ENCODE measurements around the gene MTARC2.

MTARC2 gene

GRCh38 chr1:220770245-220770913 lies 22.3 kb downstream of the MTARC2 start:
- DNase-seq, result no peak

DNA sequence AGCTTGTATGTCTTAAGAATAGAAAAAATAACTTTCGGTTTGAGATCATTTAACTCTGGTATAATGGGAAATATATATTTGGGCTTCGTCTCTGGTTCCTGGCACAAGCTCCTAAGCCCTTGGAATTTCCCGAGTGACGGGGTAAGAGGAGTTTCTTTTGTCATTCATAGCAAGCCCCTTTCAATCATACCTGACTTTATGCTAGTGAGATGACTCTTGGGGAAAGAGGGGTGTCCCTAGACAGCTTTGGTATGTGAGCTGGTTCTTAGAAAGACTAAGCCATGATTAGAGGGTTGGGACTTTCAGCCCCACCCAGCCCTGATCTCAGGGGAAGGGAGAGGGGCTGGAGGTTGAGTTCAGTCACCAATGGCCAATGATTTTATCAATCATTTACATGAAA lies 24.7 kb downstream of the MTARC2 start:
- DNase-seq, result no peak

GRCh38 chr1:220775240-220775853 lies 27.2 kb downstream of the MTARC2 start:
- peak; percentile 16 for DNase-seq

DNA sequence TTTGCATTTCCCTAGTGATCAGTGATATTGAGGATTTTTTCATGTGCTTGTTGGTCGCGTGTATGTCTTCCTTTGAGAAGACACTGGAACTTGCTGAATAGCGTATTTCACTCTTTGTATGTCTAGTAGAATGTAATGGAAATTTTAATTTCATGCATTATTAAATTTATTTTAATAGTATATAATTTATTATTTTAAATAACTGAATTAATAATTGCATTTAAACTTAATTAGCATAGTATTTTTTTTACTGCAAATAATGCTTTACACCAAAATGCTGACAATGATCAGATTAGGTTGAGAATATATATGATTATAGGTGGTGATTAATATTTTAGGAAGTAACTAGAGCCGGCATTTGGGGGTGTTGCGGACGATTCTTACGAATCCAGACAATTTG lies 28.1 kb downstream of the MTARC2 start:
- DNase-seq, result no peak

DNA sequence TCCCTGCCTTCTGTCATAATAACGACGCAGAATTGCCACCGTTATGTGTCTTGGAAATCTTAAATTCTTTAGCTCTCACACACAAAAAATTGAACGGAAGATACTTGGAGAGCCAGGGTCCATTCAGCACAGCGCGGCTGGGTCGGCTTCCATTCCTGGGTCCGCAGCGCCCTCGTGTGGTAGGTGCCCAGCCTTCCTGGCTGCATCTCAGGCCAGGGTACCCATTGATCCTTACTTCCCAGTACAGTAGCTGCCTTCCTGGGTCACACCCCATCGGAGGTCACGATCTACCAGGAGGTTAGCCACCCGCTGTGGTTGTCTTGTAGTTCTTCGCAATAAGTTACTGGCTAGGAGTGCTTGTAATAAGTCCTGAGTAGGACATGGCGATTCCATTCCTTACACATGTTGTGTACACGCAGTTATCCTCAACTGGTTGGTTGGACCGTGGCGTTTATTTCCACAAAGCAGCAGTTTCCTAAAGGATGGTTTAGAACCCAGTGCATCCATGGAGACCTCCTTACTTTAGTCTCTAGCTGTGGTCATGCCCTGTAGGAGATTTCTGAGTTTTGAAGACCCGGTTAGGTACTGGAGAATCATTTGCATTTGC lies 28.7 kb downstream of the MTARC2 start:
- DNase-seq, result peak; percentile 64

GRCh38 chr1:220783453-220783852 lies 35.3 kb downstream of the MTARC2 start:
- no peak for DNase-seq

DNA sequence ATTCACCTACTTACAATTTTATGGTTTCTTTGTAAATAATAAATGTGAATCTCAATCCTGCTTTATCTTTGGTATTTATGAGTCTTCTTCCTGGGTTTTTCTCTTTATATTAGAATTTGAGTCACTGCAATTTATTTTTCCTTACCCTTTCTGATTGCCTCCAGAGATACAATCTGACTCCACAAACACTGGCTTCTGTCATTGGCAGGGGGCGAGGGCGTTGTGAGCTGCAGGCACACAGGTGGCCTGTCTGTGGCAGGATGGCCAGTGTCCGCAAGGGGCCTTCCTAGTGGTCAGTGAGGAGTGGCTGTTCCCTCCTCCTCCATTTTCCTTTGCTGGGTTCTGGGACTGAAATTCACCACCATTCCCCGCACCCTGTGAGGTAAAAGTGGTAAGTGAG lies 36.6 kb downstream of the MTARC2 start:
- DNase-seq, result no peak

DNA sequence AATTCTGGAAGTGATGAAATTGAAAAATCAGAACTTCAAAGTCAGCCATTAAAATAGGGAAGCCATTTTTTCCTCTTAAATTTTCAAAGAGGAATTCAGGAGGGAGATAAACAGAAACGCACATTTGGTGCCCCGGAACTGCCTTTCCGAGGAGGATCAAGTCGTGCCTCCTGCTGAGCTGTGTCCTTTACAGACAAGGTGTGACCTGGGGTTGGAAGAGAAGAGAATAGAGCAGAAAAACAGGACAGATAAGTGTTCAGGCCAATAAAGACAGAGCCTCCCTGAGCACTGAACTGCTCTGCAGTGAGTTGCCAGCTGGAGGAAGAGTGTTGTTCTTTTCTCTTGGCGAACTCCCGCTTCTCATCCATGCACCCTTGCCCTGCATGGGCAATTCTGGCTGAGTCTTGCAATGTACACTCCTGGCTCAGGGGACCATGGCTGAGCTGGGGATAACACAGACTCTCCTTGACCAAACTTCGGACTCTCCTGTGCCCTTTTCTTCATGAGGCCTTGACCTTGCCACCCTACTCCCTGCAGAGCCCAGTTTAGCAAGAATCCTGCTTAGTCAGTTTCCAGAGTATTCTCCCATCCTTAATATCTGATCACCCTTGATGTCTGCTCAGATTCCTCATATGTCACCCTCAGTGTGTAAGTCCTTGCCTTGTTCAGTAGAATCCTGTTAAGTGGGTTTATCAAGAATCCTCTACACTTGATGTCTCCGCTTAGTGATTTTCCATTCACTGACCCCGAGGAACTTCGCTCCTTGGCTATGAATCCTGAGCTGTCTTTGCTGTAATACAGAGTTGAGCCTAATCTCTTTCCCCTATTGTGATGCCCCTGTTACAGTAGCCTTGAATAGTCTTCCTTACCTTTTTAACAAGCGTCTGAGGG lies 37.3 kb downstream of the MTARC2 start:
- DNase-seq, result no peak

DNA sequence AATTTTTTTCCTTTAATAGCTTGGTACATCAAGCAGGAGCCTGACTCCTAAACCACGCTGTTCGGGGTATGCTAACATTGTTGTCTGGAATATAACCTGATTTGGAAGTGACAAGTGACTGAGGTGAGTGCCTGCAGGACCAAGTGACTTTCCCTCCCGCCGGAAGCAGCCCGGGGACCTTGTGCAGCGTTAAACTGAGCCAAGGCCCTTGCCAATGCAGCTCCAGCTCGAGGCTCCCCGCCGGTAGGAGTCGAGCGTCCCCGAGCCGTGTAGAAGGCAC lies 37.9 kb downstream of the MTARC2 start:
- no peak for DNase-seq

DNA sequence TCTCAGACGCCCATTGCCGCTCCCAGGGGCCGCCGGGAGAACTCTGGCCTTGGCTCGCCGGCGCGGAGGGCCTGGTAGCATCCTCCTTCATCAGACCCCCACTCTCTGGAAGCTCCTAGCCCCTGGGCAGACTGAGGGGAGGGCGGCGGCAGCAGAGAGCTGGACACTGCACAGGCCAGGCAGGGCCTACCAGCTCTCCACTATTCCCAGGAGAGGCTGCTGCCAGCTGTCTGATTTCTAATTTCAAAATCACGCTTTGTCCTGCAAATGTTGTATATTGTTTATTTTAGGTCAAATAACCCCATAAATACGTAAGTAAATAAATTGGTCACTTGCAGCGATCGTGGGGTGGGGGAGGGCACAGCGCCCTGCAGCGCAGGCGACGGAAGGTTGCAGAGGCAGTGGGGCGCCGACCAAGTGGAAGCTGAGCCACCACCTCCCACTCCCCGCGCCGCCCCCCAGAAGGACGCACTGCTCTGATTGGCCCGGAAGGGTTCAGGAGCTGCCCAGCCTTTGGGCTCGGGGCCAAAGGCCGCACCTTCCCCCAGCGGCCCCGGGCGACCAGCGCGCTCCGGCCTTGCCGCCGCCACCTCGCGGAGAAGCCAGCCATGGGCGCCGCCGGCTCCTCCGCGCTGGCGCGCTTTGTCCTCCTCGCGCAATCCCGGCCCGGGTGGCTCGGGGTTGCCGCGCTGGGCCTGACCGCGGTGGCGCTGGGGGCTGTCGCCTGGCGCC lies 38.4 kb downstream of the MTARC2 start, which contains the start of gene MTARC1:
MTARC1 (plus strand) TSS at position 577 of the 732 bp plus-strand sequence; CDS start at position 609, 32 bp downstream.
- peak; percentile 93 for DNase-seq

DNA sequence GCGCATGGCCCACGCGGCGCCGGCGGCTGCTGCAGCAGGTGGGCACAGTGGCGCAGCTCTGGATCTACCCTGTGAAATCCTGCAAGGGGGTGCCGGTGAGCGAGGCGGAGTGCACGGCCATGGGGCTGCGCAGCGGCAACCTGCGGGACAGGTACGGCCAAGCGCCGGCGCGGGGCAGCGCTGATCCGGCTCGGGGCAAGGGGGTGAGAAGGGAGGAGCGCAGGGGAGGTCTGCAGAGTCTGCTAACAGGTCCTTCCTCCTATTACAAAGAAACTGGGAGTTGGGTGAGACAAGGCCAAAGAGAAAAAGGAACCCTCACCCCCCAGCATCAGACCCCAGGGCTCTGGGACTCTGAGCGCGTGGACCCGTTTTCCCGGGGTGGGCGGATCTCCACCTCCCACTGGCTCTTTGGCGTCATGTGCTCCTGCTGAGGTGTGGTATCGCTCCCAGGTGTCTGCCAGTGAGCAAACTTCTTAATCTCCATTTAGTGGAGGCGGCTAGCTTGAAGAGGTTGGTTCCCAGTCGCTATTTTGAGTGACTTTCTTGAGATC lies 39.0 kb downstream of the MTARC2 start:
- peak; percentile 84 for DNase-seq

DNA sequence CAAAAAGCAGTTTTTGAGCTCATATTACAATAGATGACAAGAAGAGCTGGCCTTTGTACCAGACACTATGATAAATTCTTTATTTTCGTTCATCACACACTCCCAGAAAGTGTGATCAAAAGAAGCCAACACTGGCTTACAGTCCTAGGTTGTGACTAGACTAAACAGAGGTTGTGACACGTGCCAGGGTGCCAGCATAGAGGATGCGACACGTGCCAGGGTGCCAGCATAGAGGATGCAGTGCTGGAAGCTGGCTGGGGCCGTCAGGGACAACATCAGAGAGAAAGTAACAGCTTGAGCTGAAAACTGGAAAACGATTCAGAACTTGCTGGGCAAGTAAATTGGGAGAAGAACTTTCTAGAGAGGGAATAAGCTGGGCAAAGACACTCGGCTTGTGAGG lies 40.8 kb downstream of the MTARC2 start:
- DNase-seq, result no peak

DNA sequence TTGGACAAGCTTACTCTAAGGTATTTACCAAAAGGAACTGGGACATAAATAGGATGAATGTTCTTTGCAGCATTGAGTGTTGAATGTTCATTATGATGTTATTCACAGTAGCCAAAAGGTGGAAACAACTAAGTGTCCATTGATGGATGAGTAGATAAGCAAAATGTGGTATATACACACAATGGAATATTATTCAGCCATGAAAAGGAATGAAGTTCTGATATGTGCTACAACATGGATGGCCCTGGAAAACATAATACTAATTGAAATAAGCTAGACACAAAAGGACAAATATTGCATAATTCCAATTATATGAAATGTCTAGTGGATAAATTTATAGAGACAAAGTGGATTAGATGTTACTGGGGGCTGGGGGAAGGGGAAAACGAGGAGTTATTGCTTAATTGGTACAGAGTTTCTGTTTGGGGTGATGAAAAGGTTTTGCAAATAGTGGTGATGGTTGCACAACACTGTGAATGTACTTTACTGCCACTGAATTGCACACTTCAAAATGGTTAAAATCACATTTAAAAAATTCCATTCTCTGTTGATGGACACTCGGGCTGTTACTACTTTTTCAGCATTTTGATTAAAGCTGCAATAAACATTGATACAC lies 41.5 kb downstream of the MTARC2 start:
- DNase-seq, result no peak

DNA sequence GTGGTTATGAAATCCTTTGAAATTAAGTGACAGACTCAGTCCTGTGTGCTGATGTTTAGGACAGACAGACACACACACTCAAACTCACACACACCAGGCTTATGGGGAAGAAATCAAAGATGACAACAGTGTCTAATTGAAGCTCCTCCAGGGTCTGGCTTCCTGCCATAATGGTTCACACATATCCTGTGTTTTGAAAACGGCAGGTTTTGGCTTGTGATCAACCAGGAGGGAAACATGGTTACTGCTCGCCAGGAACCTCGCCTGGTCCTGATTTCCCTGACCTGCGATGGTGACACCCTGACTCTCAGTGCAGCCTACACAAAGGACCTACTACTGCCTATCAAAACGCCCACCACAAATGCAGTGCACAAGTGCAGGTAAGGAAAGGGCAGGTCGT lies 43.2 kb downstream of the MTARC2 start:
- peak; percentile 84 for DNase-seq

DNA sequence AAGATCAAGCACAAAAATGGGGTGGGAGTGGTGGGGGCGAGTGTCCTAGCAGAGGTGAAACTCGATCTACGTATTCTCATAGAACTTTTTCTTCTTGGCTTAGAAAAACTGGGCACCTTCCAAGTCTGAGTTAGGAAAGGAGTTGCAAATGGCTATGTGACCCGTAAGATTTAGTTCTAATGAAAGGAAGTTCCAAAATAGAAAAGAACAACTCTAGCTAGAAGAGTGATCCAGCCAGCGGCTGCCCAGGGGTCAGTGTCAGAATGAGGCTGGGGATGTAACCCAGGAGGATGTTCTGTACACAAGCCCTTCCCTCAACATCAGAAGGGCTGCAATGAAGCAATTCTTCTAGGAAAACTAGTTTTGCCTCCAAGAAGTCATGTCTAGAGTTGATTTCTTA lies 43.8 kb downstream of the MTARC2 start:
- DNase-seq, result no peak

- no peak for DNase-seq
Measured at GRCh38 chr1:220796530-220796929, 48.4 kb downstream of the MTARC2 start.

GRCh38 chr1:220797044-220797443 lies 48.9 kb downstream of the MTARC2 start:
- no peak for DNase-seq

DNA sequence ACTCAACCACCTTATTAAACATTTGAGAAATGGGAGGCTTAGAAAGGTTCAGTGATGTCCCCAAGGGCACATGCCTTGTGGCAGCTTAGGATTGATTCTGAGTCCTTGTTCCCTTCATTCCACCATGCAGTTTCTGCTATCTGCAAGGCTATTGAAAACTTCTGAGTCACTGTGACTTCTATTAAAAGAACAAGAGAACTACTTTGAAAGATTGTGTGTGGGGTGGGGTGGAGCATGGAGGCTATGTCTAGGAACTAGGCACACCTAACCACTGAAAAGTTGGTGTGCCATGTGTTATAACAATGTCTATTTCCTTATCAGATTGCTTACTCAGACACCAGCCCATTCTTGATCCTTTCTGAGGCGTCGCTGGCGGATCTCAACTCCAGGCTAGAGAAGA lies 49.4 kb downstream of the MTARC2 start:
- no peak for DNase-seq

- DNase-seq, result no peak
Measured at GRCh38 chr1:220798338-220798737, 50.2 kb downstream of the MTARC2 start.

DNA sequence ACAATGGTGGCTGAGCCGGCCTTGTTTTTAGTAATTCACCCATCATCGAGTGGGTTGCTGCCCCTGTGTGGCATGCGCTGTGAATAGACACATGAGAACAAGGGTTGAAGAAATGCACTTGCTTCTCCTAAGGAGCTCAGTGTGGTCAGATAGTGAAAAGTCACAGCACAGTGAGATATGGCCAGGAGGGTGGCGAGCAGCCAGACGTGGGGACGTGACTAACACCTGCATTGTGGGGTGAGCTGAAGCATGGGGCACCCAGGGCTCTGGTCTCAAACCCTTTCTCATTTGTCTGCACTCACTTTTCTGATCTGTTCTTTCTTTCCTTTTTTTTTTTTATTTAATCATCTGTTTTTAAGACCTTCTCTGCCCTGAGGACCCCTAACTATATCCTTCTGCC lies 52.1 kb downstream of the MTARC2 start:
- no peak for DNase-seq

DNA sequence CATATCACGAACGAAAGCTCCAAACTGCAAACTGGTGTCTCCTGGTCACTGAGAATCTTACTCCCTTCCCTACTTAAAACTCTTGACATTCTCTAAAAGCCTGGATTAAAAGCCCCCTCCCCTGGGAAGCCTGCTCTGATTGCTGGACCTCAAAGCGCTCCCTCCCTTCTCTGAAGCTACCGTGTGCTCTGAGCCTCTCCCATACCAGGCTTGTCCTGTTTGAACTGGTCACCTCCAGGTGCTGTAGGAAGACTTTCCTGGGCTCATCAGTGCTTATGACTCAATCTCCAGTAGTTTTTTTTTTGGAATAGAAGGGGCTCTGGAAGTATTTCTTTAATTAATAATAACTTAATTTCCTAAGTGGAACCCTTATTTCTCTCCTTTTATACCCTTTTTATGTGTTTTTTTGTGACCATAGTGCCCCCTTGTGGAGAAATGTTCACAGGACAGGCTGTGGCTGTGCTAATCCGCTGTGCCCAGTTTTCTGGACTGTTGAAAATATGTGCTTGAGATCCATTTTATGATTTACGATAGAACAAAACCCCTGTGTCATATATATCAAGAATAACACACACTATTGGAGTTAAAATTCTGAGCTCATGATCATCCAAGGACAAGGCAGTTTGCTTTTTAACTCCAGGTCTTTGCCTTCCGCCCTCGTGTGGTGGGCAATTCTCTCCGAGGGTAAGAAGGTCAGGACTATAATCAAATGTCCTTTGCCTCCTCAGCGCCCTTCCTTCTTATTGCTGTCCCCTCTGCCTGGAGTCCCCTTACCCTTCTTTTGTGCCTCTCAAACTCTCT lies 55.5 kb downstream of the MTARC2 start:
- peak; percentile 41 for DNase-seq

Measured in NCI-H1105 treated with DMSO at 0.1 percent for 48 hours (cell line).